ENCODE data around the gene PCYT2.

PCYT2 gene

GRCh38 chr17:81871387-81872230 lies 39.6 kb downstream of the PCYT2 start (continued):
- TF ChIP-seq ZNF610 (tag by site-specific recombination; IDR thresholded peaks at IDR 0.05; ENCODE audit: borderline replicate concordance) (no peak), PRDM6 (tag by site-specific recombination; IDR thresholded peaks at IDR 0.05) (no peak), ZNF202 (tag by site-specific recombination; IDR thresholded peaks at IDR 0.05; ENCODE audit: borderline replicate concordance) (no peak), ZNF544 (tag by site-specific recombination; IDR thresholded peaks at IDR 0.05) (no peak), ZNF404 (tag by site-specific recombination; IDR thresholded peaks at IDR 0.05) (no peak), SALL2 (tag by site-specific recombination; IDR thresholded peaks at IDR 0.05; ENCODE audit: borderline replicate concordance) (no peak), ZNF664 (tag by site-specific recombination; IDR thresholded peaks at IDR 0.05) (no peak), KLF1 (tag by site-specific recombination; IDR thresholded peaks at IDR 0.05) (peak; percentile 70; the same call in 1 of the 2 replicates), ZNF549 (tag by site-specific recombination; IDR thresholded peaks at IDR 0.05) (no peak), ZNF654 (tag by site-specific recombination; IDR thresholded peaks at IDR 0.05; ENCODE audit: low read depth) (no peak), ZNF670 (tag by site-specific recombination; IDR thresholded peaks at IDR 0.05; ENCODE audit: low read depth) (no peak), ZNF624 (tag by site-specific recombination; IDR thresholded peaks at IDR 0.05) (no peak), ZNF175 (tag by site-specific recombination; IDR thresholded peaks at IDR 0.05) (no peak), GLIS1 (tag by site-specific recombination; IDR thresholded peaks at IDR 0.05) (peak; percentile 60), ZFP3 (tag by site-specific recombination; IDR thresholded peaks at IDR 0.05; ENCODE audit: low read depth) (no peak), SCRT2 (tag by site-specific recombination; IDR thresholded peaks at IDR 0.05) (no peak), ZNF561 (tag by site-specific recombination; IDR thresholded peaks at IDR 0.05; ENCODE audit: borderline replicate concordance) (no peak; the same call in none of the 2 replicates), ZEB2 (tag by site-specific recombination; IDR thresholded peaks at IDR 0.05) (peak; percentile 51; the same call in 1 of the 2 replicates), ZBTB8A (tag by site-specific recombination; IDR thresholded peaks at IDR 0.05) (peak; percentile 78), ZSCAN23 (tag by site-specific recombination; IDR thresholded peaks at IDR 0.05) (peak; percentile 49; the same call in 1 of the 2 replicates), ZNF221 (tag by site-specific recombination; IDR thresholded peaks at IDR 0.05; ENCODE audit: borderline replicate concordance) (no peak), ZNF792 (tag by site-specific recombination; IDR thresholded peaks at IDR 0.05) (no peak; the same call in 1 of the 2 replicates), ZFP37 (tag by site-specific recombination; IDR thresholded peaks at IDR 0.05) (0 out of 2 replicates have a peak, but pooled peaks have one; percentile 14), ZNF214 (tag by site-specific recombination; IDR thresholded peaks at IDR 0.05; ENCODE audit: borderline replicate concordance) (no peak), ZNF48 (tag by site-specific recombination; IDR thresholded peaks at IDR 0.05) (no peak), ZNF19 (tag by site-specific recombination; IDR thresholded peaks at IDR 0.05; ENCODE audit: low read depth) (no peak), ZNF280C (tag by site-specific recombination; IDR thresholded peaks at IDR 0.05) (no peak), ZNF701 (tag by site-specific recombination; IDR thresholded peaks at IDR 0.05) (no peak), ZNF768 (tag by site-specific recombination; IDR thresholded peaks at IDR 0.05) (0 out of 2 replicates have a peak, but pooled peaks have one; percentile 29)
- TF ChIP-seq, protein P1, sequence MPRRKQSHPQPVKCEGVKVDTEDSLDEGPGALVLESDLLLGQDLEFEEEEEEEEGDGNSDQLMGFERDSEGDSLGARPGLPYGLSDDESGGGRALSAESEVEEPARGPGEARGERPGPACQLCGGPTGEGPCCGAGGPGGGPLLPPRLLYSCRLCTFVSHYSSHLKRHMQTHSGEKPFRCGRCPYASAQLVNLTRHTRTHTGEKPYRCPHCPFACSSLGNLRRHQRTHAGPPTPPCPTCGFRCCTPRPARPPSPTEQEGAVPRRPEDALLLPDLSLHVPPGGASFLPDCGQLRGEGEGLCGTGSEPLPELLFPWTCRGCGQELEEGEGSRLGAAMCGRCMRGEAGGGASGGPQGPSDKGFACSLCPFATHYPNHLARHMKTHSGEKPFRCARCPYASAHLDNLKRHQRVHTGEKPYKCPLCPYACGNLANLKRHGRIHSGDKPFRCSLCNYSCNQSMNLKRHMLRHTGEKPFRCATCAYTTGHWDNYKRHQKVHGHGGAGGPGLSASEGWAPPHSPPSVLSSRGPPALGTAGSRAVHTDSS (tag by site-specific recombination; IDR thresholded peaks at IDR 0.05): no peak
- TF ChIP-seq, protein P2, sequence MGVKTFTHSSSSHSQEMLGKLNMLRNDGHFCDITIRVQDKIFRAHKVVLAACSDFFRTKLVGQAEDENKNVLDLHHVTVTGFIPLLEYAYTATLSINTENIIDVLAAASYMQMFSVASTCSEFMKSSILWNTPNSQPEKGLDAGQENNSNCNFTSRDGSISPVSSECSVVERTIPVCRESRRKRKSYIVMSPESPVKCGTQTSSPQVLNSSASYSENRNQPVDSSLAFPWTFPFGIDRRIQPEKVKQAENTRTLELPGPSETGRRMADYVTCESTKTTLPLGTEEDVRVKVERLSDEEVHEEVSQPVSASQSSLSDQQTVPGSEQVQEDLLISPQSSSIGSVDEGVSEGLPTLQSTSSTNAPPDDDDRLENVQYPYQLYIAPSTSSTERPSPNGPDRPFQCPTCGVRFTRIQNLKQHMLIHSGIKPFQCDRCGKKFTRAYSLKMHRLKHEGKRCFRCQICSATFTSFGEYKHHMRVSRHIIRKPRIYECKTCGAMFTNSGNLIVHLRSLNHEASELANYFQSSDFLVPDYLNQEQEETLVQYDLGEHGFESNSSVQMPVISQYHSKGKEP (tag by site-specific recombination; IDR thresholded peaks at IDR 0.05): no peak
- TF ChIP-seq, protein P3, sequence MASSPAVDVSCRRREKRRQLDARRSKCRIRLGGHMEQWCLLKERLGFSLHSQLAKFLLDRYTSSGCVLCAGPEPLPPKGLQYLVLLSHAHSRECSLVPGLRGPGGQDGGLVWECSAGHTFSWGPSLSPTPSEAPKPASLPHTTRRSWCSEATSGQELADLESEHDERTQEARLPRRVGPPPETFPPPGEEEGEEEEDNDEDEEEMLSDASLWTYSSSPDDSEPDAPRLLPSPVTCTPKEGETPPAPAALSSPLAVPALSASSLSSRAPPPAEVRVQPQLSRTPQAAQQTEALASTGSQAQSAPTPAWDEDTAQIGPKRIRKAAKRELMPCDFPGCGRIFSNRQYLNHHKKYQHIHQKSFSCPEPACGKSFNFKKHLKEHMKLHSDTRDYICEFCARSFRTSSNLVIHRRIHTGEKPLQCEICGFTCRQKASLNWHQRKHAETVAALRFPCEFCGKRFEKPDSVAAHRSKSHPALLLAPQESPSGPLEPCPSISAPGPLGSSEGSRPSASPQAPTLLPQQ (tag by site-specific recombination; IDR thresholded peaks at IDR 0.05): peak; percentile 57

Measured in HEK293 (cell line).